HepG2 (cell line): Measurements from ENCODE around the gene ERVH48-1. TPM values are rescaled to one million over a fixed set of nuclear protein-coding genes. Genes with fewer than 3 reads are reported as not detected.
A peak's percentile ranks its signal among the peaks of the same experiment; 100 is the strongest.

Experiments used
- ATAC-seq: fragments of 200-7000 bp; cut with Tn5 transposase; 3 replicates; pipeline ENCODE4 v1.9.1; 2020; ENCODE audit warnings: mild to moderate bottlenecking, moderate library complexity
- BruUV-seq: library from RNA; stranded (reverse); fragments of 400-500 nt; replicated peaks from 2 replicates; lab custom pipeline; 2021; lab: Mats Ljungman, UMichigan
- CTCF ChIA-PET: fragments of 300-600 bp; formaldehyde crosslinking; extraction: SDS; loops from one replicate; lab custom pipeline; 2021; ENCODE audit warnings: low total read pairs, inconsistent platforms, low intra/inter-chr PET ratio; lab: Yijun Ruan, JAX
- POLR2A ChIA-PET: fragments of 350-600 bp; sonication (Branson Sonifier 250); formaldehyde crosslinking; loops from one replicate; lab custom pipeline; 2020; ENCODE audit warnings: antibody characterized with exemption, inconsistent platforms; lab: Yijun Ruan, JAX
- DNase-seq: peaks from one replicate; pipeline ENCODE4 v3.0.0-alpha.2; 2015; ENCODE audit warnings: low spot score
- FAIRE-seq: peaks from 3 replicates; lab custom pipeline; 2011; peaks lifted over from hg19 to GRCh38; lab: Jason Lieb, UNC
- H2AFZ ChIP-seq: one replicate; pipeline ENCODE4 v1.6.1; 2011; ENCODE audit warnings: low read length, inconsistent platforms
- H3K27ac ChIP-seq: fragments of 300-600 bp; 3 replicates; pipeline ENCODE4 v1.8.0; 2011; ENCODE audit warnings: mixed run types, mild to moderate bottlenecking, mixed read lengths, low read length, inconsistent platforms; ENCODE audit not compliant: insufficient read depth; ENCODE audit errors: extremely low read length
- H3K27me3 ChIP-seq, 2 experiments: fragments of 200-600 bp in 1 of 2; 2 replicates in 1 of 2; 3 replicates in 1 of 2; pipeline versions ENCODE4 v1.6.0 to v1.8.0; 2011; ENCODE audit warnings: low read length in 2 of 2, mild to moderate bottlenecking in 2 of 2, moderate library complexity in 2 of 2, inconsistent platforms in 1 of 2; ENCODE audit not compliant: insufficient read depth in 2 of 2, control insufficient read depth in 1 of 2
- H3K36me3 ChIP-seq, 2 experiments: fragments of 200-600 bp in 1 of 2; replicated peaks in 1 of 2; 2 replicates in 1 of 2; 3 replicates in 1 of 2; pipeline versions ENCODE4 v1.5.1 to v1.8.0; 2011; ENCODE audit warnings: low read length in 2 of 2, inconsistent platforms in 1 of 2; ENCODE audit not compliant: insufficient read depth in 2 of 2, control insufficient read depth in 1 of 2
- H3K4me1 ChIP-seq: 2 replicates; pipeline ENCODE4 v1.5.1; 2012; ENCODE audit warnings: low read length, inconsistent platforms; ENCODE audit not compliant: insufficient read depth
- H3K4me2 ChIP-seq: 2 replicates; pipeline ENCODE4 v1.6.0; 2011; ENCODE audit warnings: low read depth, low read length, inconsistent platforms
- H3K4me3 ChIP-seq, 3 experiments: fragments of 200-600 bp in 1 of 3; sonication (generic), shearing (Covaris generic) in 1 of 3; replicated peaks in 1 of 3; 2 replicates each; pipeline ENCODE4 v1.5.1; 2011 to 2016; ENCODE audit warnings: low read length in 3 of 3, inconsistent platforms in 2 of 3, low read depth in 2 of 3, mild to moderate bottlenecking in 2 of 3, control low read depth in 1 of 3, mixed read lengths in 1 of 3; ENCODE audit not compliant: insufficient read depth in 1 of 3
- H3K79me2 ChIP-seq: one replicate; pipeline ENCODE4 v1.6.1; 2011; ENCODE audit warnings: low read length, inconsistent platforms; ENCODE audit not compliant: insufficient read depth
- H3K9ac ChIP-seq: 2 replicates; pipeline ENCODE4 v1.6.0; 2011; ENCODE audit warnings: mild to moderate bottlenecking, low read depth, low read length, inconsistent platforms; ENCODE audit not compliant: insufficient read depth
- H3K9me3 ChIP-seq: 2 replicates; pipeline ENCODE4 v1.5.1; 2012; ENCODE audit warnings: mild to moderate bottlenecking, low read length
- H4K20me1 ChIP-seq: 2 replicates; pipeline ENCODE4 v1.6.0; 2011; ENCODE audit warnings: inconsistent platforms, mild to moderate bottlenecking, low read length, moderate library complexity; ENCODE audit not compliant: insufficient read depth
- PHF21A ChIP-seq: sonication (generic); formaldehyde crosslinking; IDR thresholded peaks from 2 replicates; pipeline ENCODE4 v1.5.0; 2020; ENCODE audit warnings: mild to moderate bottlenecking, missing genetic modification reagents
- RCOR2 ChIP-seq: IDR thresholded peaks from 2 replicates; pipeline ENCODE4 v1.6.1; 2016; ENCODE audit warnings: missing biosample characterization, missing genetic modification reagents
- SP4 ChIP-seq: sonication (generic); formaldehyde crosslinking; IDR thresholded peaks from 2 replicates; pipeline ENCODE4 v1.8.1; 2023; ENCODE audit warnings: mild to moderate bottlenecking, missing genetic modification reagents
- TCF12 ChIP-seq, 2 experiments: fragments of 450-650 bp in 1 of 2; sonication (generic) in 1 of 2; formaldehyde crosslinking in 1 of 2; IDR thresholded peaks; 2 replicates each; pipeline versions ENCODE4 v1.6.1 to v1.8.0; 2017 to 2022; ENCODE audit warnings: antibody characterized with exemption in 1 of 2, mild to moderate bottlenecking in 1 of 2, missing genetic modification reagents in 1 of 2, moderate library complexity in 1 of 2
- ZNF878 ChIP-seq: sonication (generic); formaldehyde crosslinking; IDR thresholded peaks from 2 replicates; pipeline ENCODE4 v1.8.1; 2023; ENCODE audit warnings: mild to moderate bottlenecking, missing genetic modification reagents, moderate library complexity
- WGBS: methylation state at CpG from one replicate; pipeline ENCODE4 v1.1.6; 2017; ENCODE audit warnings: low lambda C conversion rate; 5-methylcytosine and 5-hydroxymethylcytosine counted together
- in situ Hi-C: cut with HindIII; loops from 2 replicates; pipeline ENCODE4 v1.10.0; 2017; ENCODE audit warnings: low pct_unique_long_range_greater_than_20kb; ENCODE audit not compliant: extremely low pct_ligation_motif_present
- intact Hi-C: fragments of 100-400 bp; cut with micrococcal nuclease; formaldehyde crosslinking; loops from one replicate; pipeline ENCODE4 v1.10.0; 2022; ENCODE audit not compliant: unreplicated experiment
- polyA plus RNA-seq, 8 experiments: library from polyadenylated mRNA; depleted of rRNA in 3 of 8; stranded (reverse) in 7 of 8; unstranded in 1 of 8; fragments of >200 nt; fragmentation: Illumina TruSeq in 4 of 8; extraction: Trizol in 4 of 8; gene quantifications; 2 replicates each; pipeline versions ENCODE4 v1.2.1 to v1.2.3, GENCODE V29; 2011 to 2016; ENCODE audit warnings: low read depth in 4 of 8, missing spikeins in 1 of 8, mixed read lengths in 1 of 8; ENCODE audit not compliant: insufficient read depth in 1 of 8
- total RNA-seq, 5 experiments: library from RNA; depleted of rRNA; stranded (reverse); fragments of >200 nt; fragmentation: Illumina TruSeq; extraction: Trizol; gene quantifications; 2 replicates each; pipeline ENCODE4 v1.2.3, GENCODE V29; 2016; ENCODE audit warnings: low read depth in 1 of 5
- TF ChIP-seq, protein P1 (sequence below): sonication (generic); formaldehyde crosslinking; IDR thresholded peaks from 2 replicates; pipeline ENCODE4 v1.8.0; 2022; ENCODE audit warnings: mild to moderate bottlenecking, missing genetic modification reagents, moderate library complexity
- TF ChIP-seq, protein P2 (sequence below), 2 experiments: fragments of 450-650 bp in 1 of 2; sonication (generic) in 1 of 2; formaldehyde crosslinking in 1 of 2; IDR thresholded peaks; 2 replicates each; pipeline versions ENCODE4 v1.6.1 to v1.8.0; 2016 to 2022; ENCODE audit warnings: antibody characterized with exemption in 1 of 2, mild to moderate bottlenecking in 1 of 2, missing genetic modification reagents in 1 of 2

ERVH48-1 gene
- total and polyA plus RNA-seq, 2 of the 13 experiments (the other 11 are each of a cell fraction or from before 2014, with no cell fraction given), result 1.8 TPM; not detected in 1

DNA sequence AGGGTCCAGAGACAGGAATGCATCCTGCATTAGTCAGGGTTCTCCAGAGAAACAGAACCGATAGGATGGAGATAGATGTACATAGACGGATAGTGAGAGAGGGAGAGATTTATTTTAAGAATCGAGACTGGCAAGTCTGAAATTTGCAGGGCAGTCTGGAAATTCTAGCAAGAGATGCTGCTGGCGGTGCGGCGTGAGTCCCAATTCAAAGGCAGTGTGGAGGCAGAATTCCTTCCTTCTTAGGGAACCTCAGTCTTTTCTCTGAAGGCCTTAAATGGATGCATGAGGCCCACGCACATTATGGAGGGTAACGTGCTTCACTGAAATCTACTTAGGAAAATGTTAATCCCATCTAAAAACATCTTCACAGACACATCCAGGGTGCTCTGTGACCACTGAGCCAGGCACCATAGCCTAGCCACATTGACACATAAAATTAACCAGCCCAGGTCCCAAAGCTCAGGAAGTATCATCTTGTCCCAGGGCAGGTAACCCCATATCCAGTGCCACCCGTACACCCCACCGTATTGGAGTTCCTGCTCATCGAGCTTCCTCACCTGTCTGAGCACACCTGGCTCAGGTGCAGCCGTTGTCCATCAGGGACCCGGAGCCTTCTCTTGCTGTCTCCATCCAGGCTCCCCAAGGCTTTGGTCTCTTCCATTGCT, 39.2 kb upstream of the ERVH48-1 start:
- BruUV-seq, result no TSS peak
- DNase-seq (no peak), ATAC-seq (no peak), FAIRE-seq (no peak)
- Histone ChIP-seq H3K4me1 (peaks cover 7% of the 10 kb centered on the region; the same call in 1 of the 2 replicates), H3K9me3 (no peaks in the 10 kb centered on the region), H3K79me2 (no peaks in the 10 kb centered on the region), H3K36me3 (no peaks in the 10 kb centered on the region), H3K4me2 (no peak overlapping the region), H3K4me3 (no peak overlapping the region), H3K27ac (no peak overlapping the region), H2AFZ (no peak overlapping the region), H3K27me3 (no peaks in the 10 kb centered on the region; a peak in 1 of 5 replicates), H4K20me1 (no peaks in the 10 kb centered on the region), H3K9ac (no peak overlapping the region)
- TF ChIP-seq, protein P1, sequence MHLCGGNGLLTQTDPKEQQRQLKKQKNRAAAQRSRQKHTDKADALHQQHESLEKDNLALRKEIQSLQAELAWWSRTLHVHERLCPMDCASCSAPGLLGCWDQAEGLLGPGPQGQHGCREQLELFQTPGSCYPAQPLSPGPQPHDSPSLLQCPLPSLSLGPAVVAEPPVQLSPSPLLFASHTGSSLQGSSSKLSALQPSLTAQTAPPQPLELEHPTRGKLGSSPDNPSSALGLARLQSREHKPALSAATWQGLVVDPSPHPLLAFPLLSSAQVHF, result no peak
- intact Hi-C loops (no loop called here), in situ Hi-C loops (no loop called here)
- ChIA-PET CTCF (no interaction called here), POLR2A (no interaction called here)
- 55% methylated on average over 11 of the region's 13 CpGs for WGBS

DNA sequence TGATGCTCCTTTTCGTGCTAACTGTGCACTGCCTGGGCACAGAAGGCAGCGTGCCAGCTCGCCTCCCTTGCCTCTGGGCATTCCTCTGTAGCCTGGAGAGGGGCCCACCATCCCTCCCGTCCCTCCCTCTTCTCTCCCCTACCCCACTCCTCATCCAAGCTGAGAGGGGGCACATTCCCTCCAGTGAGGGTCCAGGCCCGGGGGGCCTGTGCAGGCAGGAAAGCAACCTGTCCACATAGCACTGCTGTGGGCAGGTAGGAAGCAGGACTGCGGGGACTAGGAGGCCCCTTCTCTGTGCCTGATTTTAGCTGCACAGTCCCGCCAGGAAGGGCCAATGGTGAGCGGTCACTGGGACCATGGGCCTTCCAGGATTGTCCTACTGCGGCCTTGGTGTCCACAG, 38.7 kb upstream of the ERVH48-1 start:
- in situ Hi-C loops, result no loop called here
- BruUV-seq, result no TSS peak
- POLR2A ChIA-PET, result no interaction called here
- TF ChIP-seq SP4 (CRISPR knock-in tag), result no peak
- no peak for TF ChIP-seq TCF12 (IDR thresholded peaks at IDR 0.05)
- no peak for TF ChIP-seq TCF12 (CRISPR knock-in tag; IDR thresholded peaks at IDR 0.05)
- TF ChIP-seq PHF21A (CRISPR knock-in tag), result no peak
- TF ChIP-seq, protein P2, sequence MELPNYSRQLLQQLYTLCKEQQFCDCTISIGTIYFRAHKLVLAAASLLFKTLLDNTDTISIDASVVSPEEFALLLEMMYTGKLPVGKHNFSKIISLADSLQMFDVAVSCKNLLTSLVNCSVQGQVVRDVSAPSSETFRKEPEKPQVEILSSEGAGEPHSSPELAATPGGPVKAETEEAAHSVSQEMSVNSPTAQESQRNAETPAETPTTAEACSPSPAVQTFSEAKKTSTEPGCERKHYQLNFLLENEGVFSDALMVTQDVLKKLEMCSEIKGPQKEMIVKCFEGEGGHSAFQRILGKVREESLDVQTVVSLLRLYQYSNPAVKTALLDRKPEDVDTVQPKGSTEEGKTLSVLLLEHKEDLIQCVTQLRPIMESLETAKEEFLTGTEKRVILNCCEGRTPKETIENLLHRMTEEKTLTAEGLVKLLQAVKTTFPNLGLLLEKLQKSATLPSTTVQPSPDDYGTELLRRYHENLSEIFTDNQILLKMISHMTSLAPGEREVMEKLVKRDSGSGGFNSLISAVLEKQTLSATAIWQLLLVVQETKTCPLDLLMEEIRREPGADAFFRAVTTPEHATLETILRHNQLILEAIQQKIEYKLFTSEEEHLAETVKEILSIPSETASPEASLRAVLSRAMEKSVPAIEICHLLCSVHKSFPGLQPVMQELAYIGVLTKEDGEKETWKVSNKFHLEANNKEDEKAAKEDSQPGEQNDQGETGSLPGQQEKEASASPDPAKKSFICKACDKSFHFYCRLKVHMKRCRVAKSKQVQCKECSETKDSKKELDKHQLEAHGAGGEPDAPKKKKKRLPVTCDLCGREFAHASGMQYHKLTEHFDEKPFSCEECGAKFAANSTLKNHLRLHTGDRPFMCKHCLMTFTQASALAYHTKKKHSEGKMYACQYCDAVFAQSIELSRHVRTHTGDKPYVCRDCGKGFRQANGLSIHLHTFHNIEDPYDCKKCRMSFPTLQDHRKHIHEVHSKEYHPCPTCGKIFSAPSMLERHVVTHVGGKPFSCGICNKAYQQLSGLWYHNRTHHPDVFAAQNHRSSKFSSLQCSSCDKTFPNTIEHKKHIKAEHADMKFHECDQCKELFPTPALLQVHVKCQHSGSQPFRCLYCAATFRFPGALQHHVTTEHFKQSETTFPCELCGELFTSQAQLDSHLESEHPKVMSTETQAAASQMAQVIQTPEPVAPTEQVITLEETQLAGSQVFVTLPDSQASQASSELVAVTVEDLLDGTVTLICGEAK (IDR thresholded peaks at IDR 0.05), result no peak
- TF ChIP-seq, protein P2 (CRISPR knock-in tag; IDR thresholded peaks at IDR 0.05), result no peak
- no peak for TF ChIP-seq RCOR2 (CRISPR knock-in tag)
- no peak for TF ChIP-seq ZNF878 (CRISPR knock-in tag)

More for the DNA sequence above, 38.7 kb upstream of the ERVH48-1 start:
- H2AFZ ChIP-seq, result no peak overlapping the region
- no peaks in the 10 kb centered on the region; a peak in 1 of 5 replicates for H3K27me3 ChIP-seq
- no peak overlapping the region for H3K27ac ChIP-seq
- intact Hi-C loops, result no loop called here
- no peaks in the 10 kb centered on the region for H3K79me2 ChIP-seq
- 49% methylated on average over 9 of the region's 9 CpGs for WGBS
- peak; percentile 41; the same call in 1 of the 3 replicates for ATAC-seq
- H3K9ac ChIP-seq, result no peak overlapping the region
- H3K9me3 ChIP-seq, result no peaks in the 10 kb centered on the region
- no peak overlapping the region for H3K4me3 ChIP-seq
- FAIRE-seq, result no peak
- H3K36me3 ChIP-seq, result no peaks in the 10 kb centered on the region
- no peak overlapping the region for H3K4me2 ChIP-seq
- no peaks in the 10 kb centered on the region for H4K20me1 ChIP-seq
- no peak for DNase-seq
- peaks cover 2% of the 10 kb centered on the region; the same call in 1 of the 2 replicates for H3K4me1 ChIP-seq
- CTCF ChIA-PET, result no interaction called here
